ENCODE results near the gene AHNAK2.

Gene AHNAK2

DNA sequence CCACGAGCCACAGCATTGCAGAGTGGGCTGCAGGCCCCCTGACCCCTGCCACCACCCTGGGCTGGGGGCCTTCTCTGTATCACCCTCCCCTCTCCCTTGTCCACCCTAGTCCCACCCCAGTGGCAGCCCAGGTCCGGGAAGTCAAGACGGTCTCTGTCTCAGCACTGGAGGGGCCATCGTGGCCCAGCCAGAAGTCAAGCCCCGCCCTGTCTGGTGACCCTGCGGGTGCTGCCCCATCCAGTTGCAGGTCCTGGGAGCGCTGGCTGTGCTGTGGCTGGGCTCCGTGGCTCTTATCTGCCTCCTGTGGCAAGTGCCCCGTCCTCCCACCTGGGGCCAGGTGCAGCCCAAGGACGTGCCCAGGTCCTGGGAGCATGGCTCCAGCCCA, 50.8 kb downstream of the AHNAK2 start:
- intact Hi-C loops (cut with DNase I; ENCODE audit: low total_unique reads), result no loop called here
- Histone ChIP-seq H3K27me3 (peaks cover 0 to 21% of the 10 kb centered on the region in 2 donors), H3K4me1 (peaks cover 0 to 9% (median 7%) of the 10 kb centered on the region in 4 donors), H3K4me3 (no peak overlapping the region), H3K36me3 (no peaks in the 10 kb centered on the region), H3K27ac (no peak overlapping the region), H3K9me3 (no peaks in the 10 kb centered on the region)
- TF ChIP-seq, protein P1, sequence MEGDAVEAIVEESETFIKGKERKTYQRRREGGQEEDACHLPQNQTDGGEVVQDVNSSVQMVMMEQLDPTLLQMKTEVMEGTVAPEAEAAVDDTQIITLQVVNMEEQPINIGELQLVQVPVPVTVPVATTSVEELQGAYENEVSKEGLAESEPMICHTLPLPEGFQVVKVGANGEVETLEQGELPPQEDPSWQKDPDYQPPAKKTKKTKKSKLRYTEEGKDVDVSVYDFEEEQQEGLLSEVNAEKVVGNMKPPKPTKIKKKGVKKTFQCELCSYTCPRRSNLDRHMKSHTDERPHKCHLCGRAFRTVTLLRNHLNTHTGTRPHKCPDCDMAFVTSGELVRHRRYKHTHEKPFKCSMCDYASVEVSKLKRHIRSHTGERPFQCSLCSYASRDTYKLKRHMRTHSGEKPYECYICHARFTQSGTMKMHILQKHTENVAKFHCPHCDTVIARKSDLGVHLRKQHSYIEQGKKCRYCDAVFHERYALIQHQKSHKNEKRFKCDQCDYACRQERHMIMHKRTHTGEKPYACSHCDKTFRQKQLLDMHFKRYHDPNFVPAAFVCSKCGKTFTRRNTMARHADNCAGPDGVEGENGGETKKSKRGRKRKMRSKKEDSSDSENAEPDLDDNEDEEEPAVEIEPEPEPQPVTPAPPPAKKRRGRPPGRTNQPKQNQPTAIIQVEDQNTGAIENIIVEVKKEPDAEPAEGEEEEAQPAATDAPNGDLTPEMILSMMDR (IDR thresholded peaks at IDR 0.05), result no peak
- no peak for DNase-seq

- H3K27ac ChIP-seq, result no peak overlapping the region
- intact Hi-C loops (cut with DNase I; ENCODE audit: low total_unique reads), result no loop called here
- no peak for DNase-seq
- H3K9me3 ChIP-seq, result no peaks in the 10 kb centered on the region
- H3K4me1 ChIP-seq, result peaks cover 0 to 3% (median under 1%) of the 10 kb centered on the region in 4 donors
- TF ChIP-seq, protein P1 (IDR thresholded peaks at IDR 0.05), result no peak
- peaks cover 0 to 21% of the 10 kb centered on the region in 2 donors for H3K27me3 ChIP-seq
- H3K36me3 ChIP-seq, result no peaks in the 10 kb centered on the region
- H3K4me3 ChIP-seq, result no peak overlapping the region
Observed at GRCh38 chr14:104926619-104927431, 51.3 kb downstream of the AHNAK2 start.

DNA sequence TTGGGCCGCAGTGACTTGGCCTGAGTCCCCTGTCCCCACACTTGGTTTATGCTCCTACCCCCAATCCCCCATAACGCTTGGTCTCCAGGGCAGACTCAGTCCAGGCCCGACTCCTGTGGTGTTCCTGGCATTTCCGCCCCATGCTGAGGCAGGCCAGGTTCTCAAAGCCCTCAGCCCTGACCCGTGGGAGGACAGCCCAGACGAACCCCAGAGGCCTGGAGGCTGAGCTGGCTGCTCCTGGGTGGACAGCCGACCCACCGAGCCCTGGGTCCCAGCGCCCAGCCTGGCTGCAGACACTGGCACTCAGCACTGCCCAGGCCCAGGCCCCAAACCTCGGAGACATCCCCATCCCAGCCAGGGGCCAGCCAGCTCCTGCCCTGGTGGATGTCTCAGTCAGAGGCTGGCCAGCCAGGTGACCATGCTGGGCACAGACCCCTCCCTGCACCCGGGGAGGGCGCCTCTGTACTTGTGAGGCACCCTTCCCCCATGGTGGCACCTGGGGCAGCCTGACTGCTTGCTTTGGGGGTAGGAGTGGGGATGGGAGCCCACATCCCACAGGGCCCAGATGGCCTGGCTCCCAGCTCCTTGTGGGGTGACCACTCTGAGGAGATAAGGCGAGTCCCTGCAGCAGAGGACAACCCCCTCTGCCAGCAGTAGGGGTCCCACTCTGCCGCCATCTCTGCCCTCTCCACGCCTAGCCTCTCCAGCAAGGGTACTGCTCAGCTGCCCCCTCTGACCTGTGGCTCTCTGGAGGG, 52.1 kb downstream of the AHNAK2 start:
- Histone ChIP-seq H3K9me3 (no peaks in the 10 kb centered on the region), H3K4me1 (no peaks in the 10 kb centered on the region), H3K27me3 (peaks cover 0 to 21% of the 10 kb centered on the region in 2 donors), H3K27ac (no peak overlapping the region), H3K4me3 (no peak overlapping the region), H3K36me3 (no peaks in the 10 kb centered on the region)
- TF ChIP-seq, protein P1 (IDR thresholded peaks at IDR 0.05), result no peak
- intact Hi-C loops (cut with DNase I; ENCODE audit: low total_unique reads), result no loop called here
- no peak for DNase-seq

DNA sequence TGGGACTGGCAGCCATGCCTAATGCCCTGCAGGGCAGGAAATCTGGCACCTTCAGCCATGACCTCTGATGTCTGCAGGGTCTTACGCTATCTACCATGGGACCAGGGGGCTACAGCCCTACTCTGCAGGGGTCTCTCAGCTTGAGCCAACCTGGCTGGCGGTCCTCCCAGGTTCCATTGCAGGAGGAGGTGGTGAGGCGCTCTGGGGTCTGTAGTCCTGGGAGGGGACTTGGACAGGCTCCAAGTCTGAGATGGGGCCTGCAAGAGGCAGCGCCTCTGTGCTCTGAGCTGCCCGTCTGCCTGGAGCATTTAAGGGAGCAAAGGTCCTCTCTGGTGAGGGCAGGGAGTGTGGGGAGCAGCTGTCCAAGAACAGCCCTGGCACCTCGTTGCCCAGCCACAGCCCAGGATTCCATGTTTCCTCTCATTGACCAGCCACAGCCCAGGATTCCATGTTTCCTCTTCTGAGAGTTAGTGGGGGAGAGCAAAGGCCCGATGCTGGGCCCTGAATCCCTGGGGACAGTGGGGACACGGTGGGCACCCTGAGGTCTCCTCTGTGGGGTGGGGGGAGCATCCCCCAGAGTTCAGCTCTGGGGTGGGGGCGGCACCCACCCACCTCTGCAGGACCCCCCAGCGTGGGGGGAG, 52.8 kb downstream of the AHNAK2 start:
- H3K4me1 ChIP-seq, result no peaks in the 10 kb centered on the region

More for the DNA sequence above, 52.8 kb downstream of the AHNAK2 start:
- H3K36me3 ChIP-seq, result no peaks in the 10 kb centered on the region
- no peak overlapping the region for H3K27ac ChIP-seq
- TF ChIP-seq, protein P1 (IDR thresholded peaks at IDR 0.05), result no peak
- DNase-seq, result no peak
- intact Hi-C loops (cut with DNase I; ENCODE audit: low total_unique reads), result no loop called here
- no peaks in the 10 kb centered on the region for H3K9me3 ChIP-seq
- peaks cover 0 to 21% of the 10 kb centered on the region in 2 donors for H3K27me3 ChIP-seq
- H3K4me3 ChIP-seq, result no peak overlapping the region
